Transverse colon (tissue), 3 donors: Measurements from ENCODE around the gene TNS3.

Experiments
- CTCF ChIP-seq, 5 experiments: fragments of 200-600 bp in 3 of 5; fragments of 450-650 bp in 2 of 5; sonication (generic) in 3 of 5; IDR thresholded peaks; 1 replicate in 2 of 5; 2 replicates in 3 of 5; pipeline ENCODE4 v1.5.1; 2016 to 2017; ENCODE audit warnings: antibody characterized with exemption in 5 of 5, inconsistent platforms in 3 of 5, mild to moderate bottlenecking in 2 of 5, moderate library complexity in 1 of 5
- EP300 ChIP-seq: sonication (generic); formaldehyde crosslinking; IDR thresholded peaks from one replicate; pipeline ENCODE4 v1.6.1; 2017; ENCODE audit warnings: antibody characterized with exemption, low read depth

GRCh38 chr7:47568547-47568946 is 13.4 kb downstream of the TNS3 start:
- TF ChIP-seq CTCF (IDR thresholded peaks at IDR 0.05) (no peak), EP300 (no peak)
